GM12875 (cell line): ENCODE data around the gene VCL.

Experiments
- H3K4me3 ChIP-seq: one replicate; pipeline ENCODE4 v1.5.1; 2011; ENCODE audit warnings: low read depth, low read length, control low read depth
- CTCF ChIP-seq: IDR thresholded peaks from 2 replicates; pipeline ENCODE4 v1.5.1; 2011; ENCODE audit warnings: low read depth, mild to moderate bottlenecking, control low read depth, inconsistent platforms, low read length, moderate library complexity, borderline replicate concordance; ENCODE audit not compliant: insufficient read depth

The VCL gene

GRCh38 chr10:74110120-74110519 lies 112.2 kb downstream of the VCL start:
- TF ChIP-seq CTCF = no peak
- no peak overlapping the region for H3K4me3 ChIP-seq

- H3K4me3 ChIP-seq = no peak overlapping the region
- no peak for TF ChIP-seq CTCF
Observed at GRCh38 chr10:74111799-74112198, 113.9 kb downstream of the VCL start.

DNA sequence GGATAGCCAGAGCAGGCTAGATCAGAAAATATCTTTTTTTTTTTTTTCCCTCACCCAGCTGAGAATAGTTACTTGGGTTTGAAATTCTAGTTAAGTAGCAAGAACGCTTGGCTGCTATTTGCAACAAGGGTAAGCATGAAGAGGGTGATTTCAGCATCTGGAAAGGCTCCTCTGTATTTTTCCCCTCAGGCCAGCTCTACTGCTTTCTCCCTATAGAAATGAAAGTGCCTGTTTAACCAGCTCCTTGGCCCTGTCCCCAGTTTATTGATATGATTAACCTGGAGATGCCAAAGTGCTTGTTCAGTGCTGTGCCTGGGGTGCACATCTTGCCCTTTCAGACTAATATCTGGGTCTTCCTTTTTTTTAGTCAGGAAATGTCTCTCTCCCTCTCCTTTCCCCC lies 115.6 kb downstream of the VCL start:
- H3K4me3 ChIP-seq = no peak overlapping the region
- TF ChIP-seq CTCF = no peak

DNA sequence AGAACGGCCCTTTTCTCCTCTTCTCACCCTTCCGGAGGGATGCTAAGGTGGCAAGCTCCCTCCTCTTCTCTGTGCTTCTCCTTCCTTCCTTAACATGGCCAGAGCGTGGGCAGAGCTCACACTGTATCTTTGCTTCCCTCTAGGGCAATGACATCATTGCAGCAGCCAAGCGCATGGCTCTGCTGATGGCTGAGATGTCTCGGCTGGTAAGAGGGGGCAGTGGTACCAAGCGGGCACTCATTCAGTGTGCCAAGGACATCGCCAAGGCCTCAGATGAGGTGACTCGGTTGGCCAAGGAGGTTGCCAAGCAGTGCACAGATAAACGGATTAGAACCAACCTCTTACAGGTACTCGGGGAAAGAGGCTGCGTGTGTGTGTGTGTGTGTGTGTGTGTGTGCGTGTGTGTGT lies 116.1 kb downstream of the VCL start:
- H3K4me3 ChIP-seq = no peak overlapping the region
- TF ChIP-seq CTCF = no peak

GRCh38 chr10:74117738-74118137 lies 119.8 kb downstream of the VCL start:
- TF ChIP-seq CTCF = no peak
- no peak overlapping the region for H3K4me3 ChIP-seq

- no peak overlapping the region for H3K4me3 ChIP-seq
- no peak for TF ChIP-seq CTCF
Observed at GRCh38 chr10:74118804-74119203, 120.9 kb downstream of the VCL start.

- no peak overlapping the region for H3K4me3 ChIP-seq
- TF ChIP-seq CTCF = no peak
Observed at GRCh38 chr10:74120911-74121310, 123.0 kb downstream of the VCL start.
